ENCODE data around the gene CARS1. TPM values are rescaled to one million over a fixed set of nuclear protein-coding genes. Genes with fewer than 3 reads are reported as not detected.
A peak's percentile ranks its signal among the peaks of the same experiment; 100 is the strongest.

CARS1 gene
- total RNA-seq, 2 experiments from 2014 or later, result 81.4 to 97.6 TPM

DNA sequence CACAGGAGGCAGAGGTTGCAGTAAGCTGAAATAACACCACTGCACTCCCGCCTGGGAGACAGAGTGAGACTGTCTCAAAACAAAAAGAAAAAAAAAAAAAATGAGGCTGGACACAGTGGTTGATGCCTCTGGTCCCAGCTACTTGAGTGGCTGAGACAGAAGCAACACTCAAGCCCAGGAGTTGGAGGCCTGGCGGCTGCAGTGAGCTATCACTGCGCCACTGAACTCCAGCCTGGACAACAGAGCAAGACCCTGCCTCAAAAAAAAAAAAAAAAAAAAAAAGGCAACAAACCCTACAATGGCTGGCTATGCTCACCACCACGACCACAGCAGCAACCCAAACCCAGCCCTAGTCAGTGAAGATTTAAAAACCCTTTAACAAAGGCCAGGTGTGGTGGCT lies 73.3 kb downstream of the CARS1 start:
- Mint-ChIP-seq H3K27me3 (no peaks in the 10 kb centered on the region), H3K4me1 (peaks cover 52% of the 10 kb centered on the region), H3K4me3 (no peak overlapping the region), H3K36me3 (ENCODE audit: low read depth) (peaks cover 44% of the 10 kb centered on the region), H3K27ac (peak overlapping the region; percentile 46), H3K9me3 (no peaks in the 10 kb centered on the region)
- CTCF ChIA-PET, result interaction anchor here (0.6 kb wide), 1 partner anchor 77 kb away, joined by 3 read pairs; no protein-coding TSS in a partner anchor
- POLR2A ChIA-PET, result no interaction called here
- no peak for DNase-seq

DNA sequence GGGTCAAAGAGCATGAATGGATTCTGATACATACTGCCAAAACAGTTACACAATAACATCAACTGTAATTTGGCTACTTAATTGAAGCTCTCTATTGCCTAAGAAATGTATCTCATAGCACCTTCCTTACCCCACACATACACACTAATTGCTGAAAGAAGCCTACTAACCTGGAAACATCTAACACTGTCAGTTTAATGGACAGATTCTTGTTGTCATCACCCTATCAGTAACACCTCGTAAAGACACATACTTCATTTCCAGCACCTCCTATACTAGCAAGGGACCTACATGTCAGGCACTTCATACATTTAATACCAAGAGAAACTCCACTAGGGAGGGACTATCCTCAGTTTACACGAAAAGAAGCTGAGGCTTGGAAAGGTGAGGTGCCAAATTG lies 75.0 kb downstream of the CARS1 start:
- H3K9me3 Mint-ChIP-seq, result no peaks in the 10 kb centered on the region
- H3K27me3 Mint-ChIP-seq, result no peaks in the 10 kb centered on the region
- peaks cover 48% of the 10 kb centered on the region for H3K36me3 Mint-ChIP-seq (ENCODE audit: low read depth)
- peak overlapping the region; percentile 67 for H3K27ac Mint-ChIP-seq
- peaks cover 53% of the 10 kb centered on the region for H3K4me1 Mint-ChIP-seq
- no peak for DNase-seq
- CTCF ChIA-PET, result interaction anchor here (1.2 to 2.7 kb wide), 2 partner anchors 8 to 39 kb away, joined by 4 to 7 read pairs; no protein-coding TSS in a partner anchor
- no peak overlapping the region for H3K4me3 Mint-ChIP-seq
- POLR2A ChIA-PET, result no interaction called here

DNA sequence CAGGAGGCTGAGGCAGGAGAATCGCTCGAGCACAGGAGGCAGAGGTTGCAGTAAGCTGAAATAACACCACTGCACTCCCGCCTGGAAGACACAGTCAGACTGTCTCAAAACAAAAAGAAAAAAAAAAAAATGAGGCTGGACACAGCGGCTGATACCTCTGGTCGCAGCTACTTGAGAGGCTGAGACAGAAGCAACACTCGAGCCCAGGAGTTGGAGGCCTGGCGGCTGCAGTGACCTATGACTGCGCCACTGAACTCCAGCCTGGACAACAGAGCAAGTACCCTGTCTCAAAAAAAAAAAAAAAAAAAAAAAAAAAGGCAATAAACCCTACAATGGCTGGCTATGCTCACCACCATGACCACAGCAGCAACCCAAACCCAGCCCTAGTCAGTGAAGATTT lies 76.1 kb downstream of the CARS1 start:
- ChIA-PET CTCF (interaction anchor here (0.7 to 2.7 kb wide), 5 partner anchors 9 to 495 kb away, joined by 3 to 7 read pairs (median 3); no protein-coding TSS in a partner anchor), POLR2A (interaction anchor here (0.7 kb wide), 1 partner anchor 69 kb away, joined by 3 read pairs; no protein-coding TSS in a partner anchor)
- peaks cover 52% of the 10 kb centered on the region for H3K36me3 Mint-ChIP-seq (ENCODE audit: low read depth)
- H3K4me3 Mint-ChIP-seq, result no peak overlapping the region
- no peaks in the 10 kb centered on the region for H3K27me3 Mint-ChIP-seq
- no peaks in the 10 kb centered on the region for H3K9me3 Mint-ChIP-seq
- peaks cover 58% of the 10 kb centered on the region for H3K4me1 Mint-ChIP-seq
- DNase-seq, result no peak
- no peak overlapping the region for H3K27ac Mint-ChIP-seq

DNA sequence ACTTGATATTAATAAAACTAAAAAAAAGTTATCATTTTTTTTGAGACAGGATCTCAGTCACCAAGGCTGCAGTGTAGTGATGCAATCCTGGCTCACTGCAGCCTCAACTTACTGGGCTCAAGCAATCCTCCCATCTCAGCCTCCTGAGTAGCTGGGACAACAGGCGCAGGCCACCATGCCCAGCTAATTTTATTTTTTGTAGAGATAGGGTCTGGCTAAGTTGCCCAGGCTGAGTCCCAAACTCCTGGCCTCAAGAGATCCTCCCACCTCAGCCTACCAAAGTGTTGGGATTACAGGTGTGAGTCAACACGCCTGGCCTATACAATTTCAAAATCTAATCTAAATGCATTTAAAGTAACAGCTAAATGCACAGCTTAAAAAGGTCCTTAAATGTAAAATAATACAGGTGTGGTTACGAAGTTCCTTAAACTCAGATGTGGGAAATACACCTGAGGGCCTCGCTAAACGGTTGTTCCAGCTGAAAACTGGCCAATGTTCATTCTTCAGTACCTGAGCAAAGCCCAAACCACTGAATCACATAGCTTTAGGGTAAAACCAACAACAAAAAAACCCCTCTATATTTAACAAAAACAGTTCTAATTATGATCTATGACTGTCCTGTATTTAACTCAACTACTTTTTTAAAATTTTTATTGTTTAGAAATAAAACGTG lies 76.9 kb downstream of the CARS1 start:
- Mint-ChIP-seq H3K27me3 (no peaks in the 10 kb centered on the region), H3K4me1 (peaks cover 59% of the 10 kb centered on the region), H3K36me3 (ENCODE audit: low read depth) (peaks cover 57% of the 10 kb centered on the region), H3K9me3 (no peaks in the 10 kb centered on the region), H3K27ac (no peak overlapping the region), H3K4me3 (no peak overlapping the region)
- POLR2A ChIA-PET, result no interaction called here
- DNase-seq, result no peak
- CTCF ChIA-PET, result interaction anchor here (0.7 to 2.7 kb wide), 3 partner anchors 10 to 494 kb away, joined by 3 to 7 read pairs (median 3); no protein-coding TSS in a partner anchor

DNA sequence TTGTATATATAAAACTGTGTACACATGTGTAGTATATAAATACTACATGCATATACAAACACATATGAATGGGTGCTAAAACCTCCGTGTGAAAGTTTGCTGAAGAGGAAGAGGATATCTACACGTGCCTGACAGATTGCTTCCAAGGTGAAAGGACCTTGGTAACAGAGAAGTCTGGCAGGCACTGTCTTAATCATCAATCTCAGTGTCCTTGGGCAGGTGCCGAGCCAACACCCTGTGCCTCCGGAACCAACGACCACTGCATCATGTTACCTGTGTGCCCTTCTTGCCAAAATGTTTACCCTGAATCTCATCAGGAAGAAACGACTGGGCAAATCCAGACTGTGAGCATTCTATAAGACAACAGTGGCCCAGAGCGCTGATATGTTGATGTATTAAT lies 80.1 kb downstream of the CARS1 start:
- Mint-ChIP-seq H3K36me3 (ENCODE audit: low read depth) (peaks cover 62% of the 10 kb centered on the region), H3K27ac (no peak overlapping the region), H3K4me1 (peaks cover 35% of the 10 kb centered on the region), H3K27me3 (no peaks in the 10 kb centered on the region), H3K9me3 (no peaks in the 10 kb centered on the region), H3K4me3 (no peak overlapping the region)
- ChIA-PET CTCF (no interaction called here), POLR2A (no interaction called here)
- no peak for DNase-seq

DNA sequence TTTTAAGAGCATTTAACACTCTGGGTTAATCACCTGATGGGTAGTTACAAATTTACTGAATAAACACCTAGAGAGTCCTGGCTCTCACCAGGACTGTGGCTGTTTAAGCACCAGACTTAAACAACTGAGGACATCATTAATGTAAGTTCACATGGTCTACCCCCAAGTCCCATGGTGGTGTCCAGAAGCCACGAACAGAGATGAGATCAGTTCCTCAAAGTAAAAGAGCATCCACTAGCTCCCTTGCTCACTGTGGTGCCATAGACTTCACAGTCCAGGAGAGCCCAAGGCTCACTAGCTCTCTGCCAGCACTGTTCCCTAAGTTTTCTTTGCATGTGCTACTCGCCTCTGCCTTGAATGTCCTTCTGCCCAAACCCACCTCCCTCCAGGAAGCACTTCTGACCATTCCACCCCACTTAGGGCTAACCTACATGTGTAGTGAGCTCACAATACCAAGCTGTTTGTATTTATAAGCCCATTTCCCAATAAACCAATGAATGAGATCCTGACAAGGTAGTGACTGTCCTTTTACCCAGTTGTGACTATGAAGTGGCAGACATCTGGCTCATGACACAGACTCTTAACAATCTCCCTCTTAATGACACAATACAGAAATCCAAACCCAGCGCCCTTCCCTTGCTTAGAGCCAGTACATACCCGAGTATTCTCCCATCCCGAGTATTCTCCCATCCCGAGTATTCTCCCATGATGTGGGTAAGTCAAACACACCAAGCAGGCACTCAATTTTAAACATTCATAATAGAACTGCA lies 80.7 kb downstream of the CARS1 start:
- Mint-ChIP-seq H3K36me3 (ENCODE audit: low read depth) (peaks cover 60% of the 10 kb centered on the region), H3K27me3 (no peaks in the 10 kb centered on the region), H3K4me1 (peaks cover 30% of the 10 kb centered on the region), H3K4me3 (no peak overlapping the region), H3K9me3 (no peaks in the 10 kb centered on the region), H3K27ac (peak overlapping the region; percentile 28)
- no peak for DNase-seq
- CTCF ChIA-PET, result interaction anchor here (0.9 to 1.9 kb wide), 7 partner anchors 9 to 58 kb away, joined by 3 to 10 read pairs (median 4); no protein-coding TSS in a partner anchor
- POLR2A ChIA-PET, result interaction anchor here (1.1 kb wide), 1 partner anchor 116 kb away, joined by 3 read pairs; no protein-coding TSS in a partner anchor

DNA sequence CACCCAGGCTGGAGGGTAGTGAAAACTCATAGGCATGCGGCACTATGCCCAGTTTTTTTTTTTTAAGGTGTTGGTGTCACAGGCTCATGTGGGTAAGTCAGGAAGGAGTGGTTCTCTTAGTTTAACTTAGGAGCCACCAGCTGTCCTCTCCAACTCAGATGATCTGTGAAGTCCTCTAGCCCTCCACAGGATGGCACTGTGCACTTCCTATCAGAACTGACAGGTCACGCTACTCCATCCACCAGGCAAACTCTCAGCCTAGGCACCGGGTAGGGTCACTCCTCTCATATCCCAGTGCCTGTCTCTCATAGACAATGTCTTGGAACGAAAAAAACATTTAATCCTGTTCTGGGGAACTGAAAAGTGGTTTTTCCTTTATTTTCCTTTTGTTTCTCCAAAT lies 81.6 kb downstream of the CARS1 start:
- H3K9me3 Mint-ChIP-seq, result no peaks in the 10 kb centered on the region
- peaks cover 65% of the 10 kb centered on the region for H3K36me3 Mint-ChIP-seq (ENCODE audit: low read depth)
- no peaks in the 10 kb centered on the region for H3K27me3 Mint-ChIP-seq
- H3K4me3 Mint-ChIP-seq, result no peak overlapping the region
- DNase-seq, result peak; percentile 72
- ChIA-PET CTCF (interaction anchor here (0.6 to 1.9 kb wide), 9 partner anchors 14 to 116 kb away, joined by 3 to 10 read pairs (median 4); no protein-coding TSS in a partner anchor), POLR2A (interaction anchor here (0.6 to 1.1 kb wide), 2 partner anchors 78 to 117 kb away, joined by 3 read pairs; no protein-coding TSS in a partner anchor)
- H3K27ac Mint-ChIP-seq, result peak overlapping the region; percentile 77
- H3K4me1 Mint-ChIP-seq, result peaks cover 30% of the 10 kb centered on the region

DNA sequence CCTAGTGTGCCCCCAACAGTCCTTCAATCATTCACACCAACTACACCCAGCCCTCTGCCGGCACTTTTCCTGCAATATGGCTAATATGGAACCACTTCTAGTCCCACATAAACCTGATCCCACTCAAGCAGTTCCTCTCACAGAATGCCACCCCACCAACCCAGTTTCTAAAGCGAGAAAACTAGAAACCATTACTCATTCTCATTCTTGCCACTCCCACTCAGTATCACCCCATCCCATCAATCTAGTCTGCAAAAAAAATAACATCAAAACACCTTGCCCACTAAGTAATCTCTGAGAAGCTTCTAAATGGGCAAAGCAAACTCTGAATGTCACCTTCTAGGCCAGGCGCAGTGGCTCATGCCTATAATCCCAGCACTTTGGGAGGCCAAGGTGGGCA lies 83.0 kb downstream of the CARS1 start:
- POLR2A ChIA-PET, result no interaction called here
- Mint-ChIP-seq H3K36me3 (ENCODE audit: low read depth) (peaks cover 77% of the 10 kb centered on the region), H3K27me3 (no peaks in the 10 kb centered on the region), H3K27ac (no peak overlapping the region), H3K4me1 (peaks cover 30% of the 10 kb centered on the region), H3K9me3 (no peaks in the 10 kb centered on the region), H3K4me3 (no peak overlapping the region)
- CTCF ChIA-PET, result interaction anchor here (0.9 to 1.0 kb wide), 2 partner anchors 40 to 66 kb away, joined by 3 read pairs; no protein-coding TSS in a partner anchor
- no peak for DNase-seq

DNA sequence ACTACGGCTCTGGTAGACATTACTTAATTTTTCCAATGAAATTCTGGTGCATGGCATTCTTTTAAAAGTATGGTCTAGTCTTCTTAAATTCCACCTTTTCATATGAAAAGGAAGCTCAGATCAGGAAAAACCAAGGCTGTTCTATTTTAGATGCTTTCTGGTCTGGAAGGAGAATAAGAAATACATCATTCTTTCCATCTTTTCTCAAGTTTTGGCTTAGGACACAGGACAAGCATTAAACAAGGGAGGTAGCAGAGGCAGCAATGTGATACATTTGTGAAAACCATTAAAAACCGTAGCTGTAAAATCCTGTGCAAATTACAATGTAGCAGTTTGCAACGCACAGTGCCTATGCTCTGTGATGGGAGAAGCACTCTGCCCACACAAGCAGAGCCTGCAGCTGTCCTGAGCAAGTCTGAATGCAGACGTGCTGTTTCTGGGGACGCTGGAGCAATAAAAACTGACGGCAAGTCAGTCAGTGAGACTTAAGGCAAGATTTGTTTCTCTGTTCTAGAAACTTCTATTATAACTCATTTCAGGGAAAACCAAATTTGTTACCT lies 88.8 kb downstream of the CARS1 start:
- Mint-ChIP-seq H3K4me3 (no peak overlapping the region), H3K27me3 (no peaks in the 10 kb centered on the region), H3K4me1 (peaks cover 18% of the 10 kb centered on the region), H3K9me3 (no peaks in the 10 kb centered on the region), H3K27ac (no peak overlapping the region), H3K36me3 (ENCODE audit: low read depth) (peaks cover 78% of the 10 kb centered on the region)
- DNase-seq, result no peak
- ChIA-PET CTCF (interaction anchor here (1.1 to 1.5 kb wide), 5 partner anchors 8 to 123 kb away, joined by 3 to 5 read pairs (median 4); no protein-coding TSS in a partner anchor), POLR2A (no interaction called here)

DNA sequence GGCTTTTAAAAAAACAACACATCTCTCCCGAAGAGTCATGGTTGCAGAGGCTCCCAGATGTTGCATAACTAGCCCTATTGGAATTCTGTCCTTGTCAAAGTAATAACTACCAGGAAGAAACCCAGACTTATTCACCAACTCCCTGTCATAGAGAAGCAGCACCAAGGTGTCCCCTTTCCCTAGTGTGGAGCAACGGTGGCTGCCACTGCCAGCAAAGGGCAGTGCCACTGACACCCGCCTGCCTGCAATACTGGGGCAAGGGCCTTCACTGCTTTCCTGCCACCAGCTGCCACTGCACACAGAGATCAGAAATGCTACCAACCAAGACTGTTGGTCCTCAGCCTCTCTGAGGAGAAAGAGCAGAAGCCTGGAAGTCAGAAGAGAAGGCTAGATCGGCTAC lies 92.4 kb downstream of the CARS1 start:
- H3K4me3 Mint-ChIP-seq, result no peak overlapping the region
- H3K36me3 Mint-ChIP-seq (ENCODE audit: low read depth), result peaks cover 79% of the 10 kb centered on the region
- peaks cover 37% of the 10 kb centered on the region for H3K4me1 Mint-ChIP-seq
- H3K27me3 Mint-ChIP-seq, result no peaks in the 10 kb centered on the region
- no peak for DNase-seq
- CTCF ChIA-PET, result no interaction called here
- no peaks in the 10 kb centered on the region for H3K9me3 Mint-ChIP-seq
- H3K27ac Mint-ChIP-seq, result no peak overlapping the region
- POLR2A ChIA-PET, result no interaction called here

DNA sequence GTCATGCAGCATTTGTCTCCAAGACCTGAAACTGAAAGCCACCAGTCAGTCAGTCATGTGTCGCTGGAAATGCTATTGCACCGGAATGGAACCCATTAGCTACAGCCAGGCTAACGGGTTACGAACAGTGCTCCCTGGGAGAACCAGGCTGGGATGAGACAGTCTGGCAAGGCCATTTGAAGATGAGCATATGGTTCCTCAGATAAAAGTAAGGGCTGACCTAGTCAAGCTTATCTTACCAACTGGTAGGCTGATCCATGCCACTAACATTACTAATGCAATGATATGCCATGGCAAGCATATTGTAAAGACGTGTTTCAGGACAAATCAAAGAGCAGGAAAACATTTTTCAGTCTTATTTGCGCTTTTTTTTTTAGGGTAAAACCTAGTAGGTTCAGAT lies 93.5 kb downstream of the CARS1 start:
- Mint-ChIP-seq H3K9me3 (no peaks in the 10 kb centered on the region), H3K27me3 (no peaks in the 10 kb centered on the region), H3K27ac (peak overlapping the region; percentile 39), H3K4me3 (no peak overlapping the region), H3K36me3 (ENCODE audit: low read depth) (peaks cover 81% of the 10 kb centered on the region), H3K4me1 (peaks cover 37% of the 10 kb centered on the region)
- ChIA-PET CTCF (interaction anchor here (0.5 kb wide), 1 partner anchor 84 kb away, joined by 4 read pairs; no protein-coding TSS in a partner anchor), POLR2A (no interaction called here)
- no peak for DNase-seq

DNA sequence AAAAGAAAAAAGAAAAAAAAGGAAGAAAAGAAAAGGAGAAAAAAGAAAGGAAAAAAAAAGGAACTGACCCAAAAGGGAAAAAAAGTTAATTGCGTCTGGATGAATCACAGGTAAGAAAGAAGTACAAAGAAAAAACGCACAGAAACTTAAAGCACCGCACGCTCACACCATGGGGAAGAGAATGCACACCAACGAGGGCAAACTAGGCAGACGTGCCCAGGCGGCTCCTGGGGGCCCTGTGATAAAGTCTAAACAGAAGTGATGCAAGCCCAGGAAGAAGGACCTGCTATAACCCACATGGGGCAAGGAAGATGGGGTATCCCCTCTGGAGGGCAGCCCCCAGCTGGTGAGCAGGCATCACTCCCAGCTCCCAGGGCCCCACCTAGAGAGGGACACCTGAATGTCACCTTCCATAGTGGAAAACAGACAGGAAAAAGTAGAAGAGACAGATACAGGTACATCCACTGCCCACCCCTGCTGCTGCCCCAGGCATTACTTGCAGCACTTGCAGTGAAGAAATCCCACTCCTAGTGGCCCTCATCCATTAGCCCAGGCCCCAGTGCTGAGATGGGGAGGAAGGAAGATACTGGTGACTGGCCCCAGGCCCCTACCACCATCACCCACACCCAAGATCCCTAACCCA lies 94.0 kb downstream of the CARS1 start:
- Mint-ChIP-seq H3K4me3 (no peak overlapping the region), H3K4me1 (peaks cover 38% of the 10 kb centered on the region), H3K27ac (peak overlapping the region; percentile 39), H3K27me3 (no peaks in the 10 kb centered on the region), H3K36me3 (ENCODE audit: low read depth) (peaks cover 81% of the 10 kb centered on the region), H3K9me3 (no peaks in the 10 kb centered on the region)
- DNase-seq, result no peak
- CTCF ChIA-PET, result interaction anchor here (0.5 to 1.9 kb wide), 2 partner anchors 26 to 84 kb away, joined by 4 read pairs; no protein-coding TSS in a partner anchor
- POLR2A ChIA-PET, result no interaction called here

Data from activated CD4-positive, alpha-beta T cell treated with anti-CD3 and anti-CD28 coated beads, Interleukin-2, amount 10 ng/mL, durations not matched to agents 7 days and 5 days (primary cell).